Adipose tissue (tissue), 3 donors: Measurements from ENCODE around the gene DCST2. TPM values are rescaled to one million over a fixed set of nuclear protein-coding genes. Genes with fewer than 3 reads are reported as not detected.

ENCODE experiments used
- H3K27ac ChIP-seq: one replicate; pipeline ENCODE4 v1.5.1; 2013; ENCODE audit warnings: low read depth, low read length
- WGBS, 3 donors: extraction: QIAGEN DNeasy Blood & Tissue Kit; methylation state at CpG; one replicate each; pipeline ENCODE4 v1.1.7; 2013; 5-methylcytosine and 5-hydroxymethylcytosine counted together
- polyA plus RNA-seq, 3 donors: library from polyadenylated mRNA; stranded (reverse); fragments of 200-250 nt; gene quantifications; one replicate each; pipeline ENCODE4 v1.2.3, GENCODE V29; 2013
- donor health status: healthy with polysubstance abuse.
- donor health status: Bipolar disorder and iron deficiency.
- donor health status: healthy.

Gene DCST2
- under 1 TPM; 0.48 to 0.86 (median 0.67) TPM for polyA plus RNA-seq

- 94 to 95% (median 94%) methylated on average over 9 of the region's 9 CpGs for WGBS, 3 donors
Observed at GRCh38 chr1:155033524-155033923, at the start of gene DCST2, which contains the start of gene DCST1. DCST2 (minus strand) TSS chr1:155033781; CDS start chr1:155033701, 80 bp downstream. DCST1 (plus strand) TSS chr1:155033824; CDS start chr1:155034037, 213 bp downstream.

GRCh38 chr1:155083052-155083541, 49.5 kb upstream of the DCST2 start:
- WGBS, 3 donors = 57 to 74% (median 65%) methylated on average over 6 of the region's 6 CpGs
- H3K27ac ChIP-seq = no peak overlapping the region

More at GRCh38 chr1:155033524-155033923, at the start of gene DCST2, which contains the start of gene DCST1:
- H3K27ac ChIP-seq = no peak within 1 kb of the TSS

- H3K27ac ChIP-seq = no peak overlapping the region
Observed at GRCh38 chr1:155082301-155083051, 48.9 kb upstream of the DCST2 start.

GRCh38 chr1:155081472-155082300, 48.1 kb upstream of the DCST2 start:
- no peak overlapping the region for H3K27ac ChIP-seq
- WGBS, 3 donors = 3 to 4% (median 3%) methylated on average over 48 to 68 of the region's 68 CpGs

More at GRCh38 chr1:155082301-155083051, 48.9 kb upstream of the DCST2 start:
- 5 to 12% (median 8%) methylated on average over 32 to 36 of the region's 36 CpGs for WGBS, 3 donors

GRCh38 chr1:155080312-155081228, 47.0 kb upstream of the DCST2 start:
- no peak overlapping the region for H3K27ac ChIP-seq
- 0 to 2% (median 2%) methylated on average over 46 to 71 of the region's 71 CpGs for WGBS, 3 donors

- WGBS, 3 donors = 1 to 3% (median 1%) methylated on average over 60 to 67 of the region's 67 CpGs
- no peak overlapping the region for H3K27ac ChIP-seq
Observed at GRCh38 chr1:155079487-155080311, 46.1 kb upstream of the DCST2 start.

GRCh38 chr1:155079210-155079486, 45.6 kb upstream of the DCST2 start:
- H3K27ac ChIP-seq = no peak overlapping the region
- WGBS, 3 donors = 4 to 11% (median 5%) methylated on average over 10 of the region's 10 CpGs

- 1% methylated on average over 33 to 59 of the region's 59 CpGs for WGBS, 3 donors
- no peak within 1 kb of the TSS for H3K27ac ChIP-seq
Observed at GRCh38 chr1:155078469-155079209, 45.1 kb upstream of the DCST2 start, which contains the start of gene EFNA3. EFNA3 (plus strand) TSS chr1:155078837; CDS start chr1:155078942, 105 bp downstream.

GRCh38 chr1:155077758-155078445, 44.3 kb upstream of the DCST2 start:
- WGBS, 3 donors = 66 to 78% (median 75%) methylated on average over 4 of the region's 4 CpGs
- H3K27ac ChIP-seq = no peak overlapping the region

- 86 to 91% (median 87%) methylated on average over 3 of the region's 3 CpGs for WGBS, 3 donors
Observed at GRCh38 chr1:155077346-155077745, 43.8 kb upstream of the DCST2 start.

GRCh38 chr1:155076371-155076770, 42.8 kb upstream of the DCST2 start:
- WGBS, 3 donors = 74 to 78% (median 74%) methylated on average over 1 of the region's 1 CpG
- no peak overlapping the region for H3K27ac ChIP-seq

More at GRCh38 chr1:155077346-155077745, 43.8 kb upstream of the DCST2 start:
- H3K27ac ChIP-seq = no peak overlapping the region

- WGBS, 3 donors = 54 to 80% (median 76%) methylated on average over 5 of the region's 5 CpGs
- H3K27ac ChIP-seq = no peak overlapping the region
Observed at GRCh38 chr1:155075535-155075934, 42.0 kb upstream of the DCST2 start.

- 83 to 95% (median 94%) methylated on average over 3 of the region's 3 CpGs for WGBS, 3 donors
- no peak overlapping the region for H3K27ac ChIP-seq
Observed at GRCh38 chr1:155073377-155074242, 40.0 kb upstream of the DCST2 start.

GRCh38 chr1:155072531-155073289, 39.1 kb upstream of the DCST2 start:
- no peak overlapping the region for H3K27ac ChIP-seq
- WGBS, 3 donors = 62 to 76% (median 69%) methylated on average over 7 of the region's 7 CpGs

GRCh38 chr1:155071701-155072100, 38.1 kb upstream of the DCST2 start:
- 67 to 73% (median 73%) methylated on average over 14 of the region's 14 CpGs for WGBS, 3 donors
- no peak overlapping the region for H3K27ac ChIP-seq
